IMR-90 (cell line): ENCODE data around the gene TIMM29. TPM values are rescaled to one million over a fixed set of nuclear protein-coding genes. Genes with fewer than 3 reads are reported as not detected.

Source experiments
- ATAC-seq: fragments of 200-7000 bp; cut with Tn5 transposase; 2 replicates; pipeline ENCODE4 v1.9.1; 2020; ENCODE audit warnings: low read depth, mild to moderate bottlenecking, moderate library complexity
- BruUV-seq: library from RNA; stranded (reverse); fragments of 400-500 nt; replicated peaks from 2 replicates; lab custom pipeline; 2021; lab: Mats Ljungman, UMichigan
- CTCF ChIA-PET: fragments of 300-600 bp; formaldehyde crosslinking; extraction: SDS; loops from one replicate; lab custom pipeline; 2021; ENCODE audit warnings: antibody characterized with exemption; lab: Yijun Ruan, JAX
- POLR2A ChIA-PET: fragments of 300-600 bp; sonication (Branson Sonifier 250); formaldehyde crosslinking; loops from one replicate; lab custom pipeline; 2022; ENCODE audit warnings: antibody characterized with exemption; ENCODE audit not compliant: unreplicated experiment; lab: Charles Lee
- DNase-seq: peaks from one replicate; pipeline ENCODE4 v3.0.0; 2013
- H2AFZ ChIP-seq: replicated peaks from 2 replicates; pipeline ENCODE3; 2013; ENCODE audit warnings: low read length, mild to moderate bottlenecking; ENCODE audit not compliant: poor library complexity
- H2AK5ac ChIP-seq: 2 replicates; pipeline ENCODE4 v1.6.1; 2013; ENCODE audit warnings: low read depth, low read length, inconsistent platforms
- H2AK9ac ChIP-seq: replicated peaks from 2 replicates; pipeline ENCODE3; 2013; ENCODE audit warnings: mild to moderate bottlenecking, low read depth, low read length, moderate library complexity; ENCODE audit not compliant: poor library complexity
- H2BK120ac ChIP-seq: 2 replicates; pipeline ENCODE4 v1.6.1; 2013; ENCODE audit warnings: low read depth, low read length, inconsistent platforms
- H2BK15ac ChIP-seq: 3 replicates; pipeline ENCODE4 v1.6.1; 2013; ENCODE audit warnings: low read depth, low read length, inconsistent platforms
- H2BK20ac ChIP-seq: 2 replicates; pipeline ENCODE4 v1.6.1; 2013; ENCODE audit warnings: low read depth, mild to moderate bottlenecking, inconsistent platforms, low read length, moderate library complexity
- H2BK5ac ChIP-seq: 2 replicates; pipeline ENCODE4 v1.6.1; 2013; ENCODE audit warnings: mild to moderate bottlenecking, low read depth, low read length, inconsistent platforms; ENCODE audit not compliant: poor library complexity, severe bottlenecking
- H3K14ac ChIP-seq: replicated peaks from 2 replicates; pipeline ENCODE4 v1.6.1; 2013; ENCODE audit warnings: low read depth, low read length, inconsistent platforms
- H3K18ac ChIP-seq: 2 replicates; pipeline ENCODE4 v1.6.1; 2013; ENCODE audit warnings: low read depth, low read length, control low read depth
- H3K23ac ChIP-seq: 2 replicates; pipeline ENCODE4 v1.6.1; 2013; ENCODE audit warnings: low read depth, low read length, inconsistent platforms
- H3K27ac ChIP-seq: 2 replicates; pipeline ENCODE4 v1.5.1; 2013; ENCODE audit warnings: mild to moderate bottlenecking, control low read depth, low read length; ENCODE audit not compliant: insufficient read depth
- H3K27me3 ChIP-seq: 2 replicates; pipeline ENCODE4 v1.6.1; 2013; ENCODE audit warnings: low read length; ENCODE audit not compliant: control insufficient read depth, insufficient read depth
- H3K36me3 ChIP-seq: 2 replicates; pipeline ENCODE4 v1.6.1; 2013; ENCODE audit warnings: low read length, mixed read lengths; ENCODE audit not compliant: control insufficient read depth, insufficient read depth
- H3K4ac ChIP-seq: 2 replicates; pipeline ENCODE4 v1.6.1; 2013; ENCODE audit warnings: low read depth, low read length, inconsistent platforms
- H3K4me1 ChIP-seq: 2 replicates; pipeline ENCODE4 v1.6.1; 2013; ENCODE audit warnings: low read length, mixed read lengths; ENCODE audit not compliant: control insufficient read depth, insufficient read depth
- H3K4me2 ChIP-seq: 2 replicates; pipeline ENCODE4 v1.6.1; 2013; ENCODE audit warnings: low read depth, mild to moderate bottlenecking, control low read depth, low read length, moderate library complexity
- H3K4me3 ChIP-seq: 2 replicates; pipeline ENCODE4 v1.5.1; 2013; ENCODE audit warnings: low read depth, mild to moderate bottlenecking, control low read depth, low read length, moderate library complexity; ENCODE audit not compliant: insufficient read depth
- H3K56ac ChIP-seq: 2 replicates; pipeline ENCODE4 v1.6.1; 2013; ENCODE audit warnings: low read length, inconsistent platforms; ENCODE audit not compliant: insufficient read depth; ENCODE audit errors: extremely low read depth
- H3K79me1 ChIP-seq, 2 experiments: 2 replicates each; pipeline ENCODE4 v1.6.1; 2013; ENCODE audit warnings: low read length in 2 of 2, inconsistent platforms in 1 of 2, low read depth in 1 of 2
- H3K9ac ChIP-seq: 2 replicates; pipeline ENCODE4 v1.6.1; 2013; ENCODE audit warnings: low read depth, low read length, control low read depth
- H3K9me1 ChIP-seq: 2 replicates; pipeline ENCODE4 v1.6.1; 2013; ENCODE audit warnings: low read length, inconsistent platforms; ENCODE audit not compliant: insufficient read depth
- H3K9me3 ChIP-seq: 2 replicates; pipeline ENCODE4 v1.6.1; 2013; ENCODE audit warnings: low read length; ENCODE audit not compliant: control insufficient read depth, insufficient read depth
- H4K20me1 ChIP-seq: 2 replicates; pipeline ENCODE4 v1.6.1; 2013; ENCODE audit warnings: low read length, inconsistent platforms; ENCODE audit not compliant: insufficient read depth
- H4K5ac ChIP-seq: 2 replicates; pipeline ENCODE4 v1.6.1; 2013; ENCODE audit warnings: mild to moderate bottlenecking, low read depth, low read length, control low read depth
- H4K8ac ChIP-seq, 2 experiments: 2 replicates each; pipeline ENCODE4 v1.6.1; 2013; ENCODE audit warnings: low read depth in 2 of 2, low read length in 2 of 2, control low read depth in 1 of 2, inconsistent platforms in 1 of 2
- H4K91ac ChIP-seq: 2 replicates; pipeline ENCODE4 v1.6.1; 2013; ENCODE audit warnings: low read depth, low read length, inconsistent platforms; ENCODE audit not compliant: insufficient read depth
- BHLHE40 ChIP-seq: fragments of 150-350 bp; IDR thresholded peaks from 2 replicates; pipeline ENCODE4 v1.6.1; 2016; ENCODE audit warnings: mild to moderate bottlenecking, low read depth, low read length
- CEBPB ChIP-seq: IDR thresholded peaks from 2 replicates; pipeline ENCODE4 v1.6.1; 2012; ENCODE audit warnings: low read depth, low read length, improper control_type of control experiment
- CHD1 ChIP-seq: IDR thresholded peaks from 2 replicates; pipeline ENCODE4 v1.6.1; 2012; ENCODE audit warnings: low read depth, low read length, improper control_type of control experiment
- CTCF ChIP-seq: conservative IDR thresholded peaks from 2 replicates; pipeline ENCODE4 v1.5.1; 2012; ENCODE audit warnings: mild to moderate bottlenecking, low read depth, low read length, improper control_type of control experiment
- ELK1 ChIP-seq: fragments of 150-350 bp; IDR thresholded peaks from 2 replicates; pipeline ENCODE4 v1.6.1; 2016; ENCODE audit warnings: low read depth, mild to moderate bottlenecking, low read length, moderate library complexity, borderline replicate concordance
- FOS ChIP-seq: fragments of 150-350 bp; IDR thresholded peaks from 2 replicates; pipeline ENCODE4 v1.6.1; 2016; ENCODE audit warnings: low read depth, low read length
- MAFK ChIP-seq: IDR thresholded peaks from 2 replicates; pipeline ENCODE4 v1.6.1; 2012; ENCODE audit warnings: low read depth, low read length, improper control_type of control experiment
- MAZ ChIP-seq: IDR thresholded peaks from 2 replicates; pipeline ENCODE4 v1.6.1; 2012; ENCODE audit warnings: low read depth, mild to moderate bottlenecking, low read length, improper control_type of control experiment, moderate library complexity, borderline replicate concordance
- MXI1 ChIP-seq: IDR thresholded peaks from 2 replicates; pipeline ENCODE4 v1.6.1; 2012; ENCODE audit warnings: low read depth, mild to moderate bottlenecking, low read length, moderate library complexity, borderline replicate concordance
- NFE2L2 ChIP-seq: fragments of 150-350 bp; IDR thresholded peaks from 2 replicates; pipeline ENCODE4 v1.6.1; 2016; ENCODE audit warnings: low read depth, mild to moderate bottlenecking, low read length
- POLR2A ChIP-seq: IDR thresholded peaks from 2 replicates; pipeline ENCODE4 v1.6.1; 2012; ENCODE audit warnings: mild to moderate bottlenecking, low read depth, low read length
- RAD21 ChIP-seq: IDR thresholded peaks from 2 replicates; pipeline ENCODE4 v1.6.1; 2012; ENCODE audit warnings: low read length, improper control_type of control experiment
- RFX5 ChIP-seq: IDR thresholded peaks from 2 replicates; pipeline ENCODE4 v1.8.0; 2012; ENCODE audit warnings: low read depth, mild to moderate bottlenecking, low read length, moderate library complexity
- SMC3 ChIP-seq: fragments of 150-350 bp; IDR thresholded peaks from 2 replicates; pipeline ENCODE4 v1.6.1; 2016; ENCODE audit warnings: low read depth, mild to moderate bottlenecking, antibody characterized with exemption, low read length, moderate library complexity
- USF2 ChIP-seq: fragments of 150-350 bp; IDR thresholded peaks from 2 replicates; pipeline ENCODE4 v1.6.1; 2017; ENCODE audit warnings: mild to moderate bottlenecking, antibody characterized with exemption, low read length, low read depth
- WGBS, 2 experiments: methylation state at CpG; one replicate each; pipeline versions ENCODE4 v1.1.5 to v1.1.7; 2013; ENCODE audit warnings: missing lambda C conversion rate in 2 of 2; ENCODE audit not compliant: insufficient read length in 1 of 2; ENCODE audit errors: extremely low coverage in 2 of 2; 5-methylcytosine and 5-hydroxymethylcytosine counted together
- dilution Hi-C: fragments of 300-500 bp; cut with HindIII; formaldehyde crosslinking; loops from one replicate; pipeline ENCODE4 v1.14.3; 2018; ENCODE audit warnings: low sequenced_read_pairs; ENCODE audit not compliant: unreplicated experiment
- in situ Hi-C: fragments of 300-500 bp; cut with MboI; formaldehyde crosslinking; loops from 3 replicates; pipeline ENCODE4 v1.14.3; 2019; ENCODE audit warnings: low sequenced_read_pairs, inconsistent platforms, mixed read lengths
- intact Hi-C: fragments of 100-400 bp; cut with micrococcal nuclease; formaldehyde crosslinking; loops from 2 replicates; pipeline ENCODE4 v1.10.0; 2022
- polyA plus RNA-seq, 3 experiments: library from polyadenylated mRNA; depleted of rRNA; stranded (reverse); fragments of >200 nt; gene quantifications; 2 replicates each; pipeline ENCODE4 v1.2.3, GENCODE V29; 2012; ENCODE audit warnings: low replicate concordance in 1 of 3
- total RNA-seq: library from RNA; depleted of rRNA; stranded (reverse); fragments of >200 nt; gene quantifications from 2 replicates; pipeline ENCODE4 v1.2.3, GENCODE V29; 2012

Gene TIMM29
- total and polyA plus RNA-seq, 2 of the 4 experiments (the other 2 are of a cell fraction), result 9.3 to 13.4 TPM

- DNase-seq (peak; percentile 69), ATAC-seq (peak; percentile 83)
- Histone ChIP-seq H3K56ac (no peak overlapping the region), H2AFZ (no peak overlapping the region), H3K27me3 (no peaks in the 10 kb centered on the region), H3K4me2 (peak overlapping the region; percentile 31), H3K18ac (no peak overlapping the region), H3K23ac (peak overlapping the region; percentile 24; the same call in 1 of the 2 replicates), H2AK9ac (peak overlapping the region; percentile 71), H3K9ac (no peak overlapping the region), H4K20me1 (peaks cover 72% of the 10 kb centered on the region), H2BK20ac (no peak overlapping the region), H4K5ac (no peak overlapping the region), H3K4me1 (peaks cover 16% of the 10 kb centered on the region), H3K36me3 (no peaks in the 10 kb centered on the region), H3K9me3 (no peaks in the 10 kb centered on the region), H2BK15ac (no peak overlapping the region), H3K27ac (0 out of 2 replicates have a peak overlapping the region, but pooled peaks have one; percentile 0), H3K14ac (peak overlapping the region; percentile 25; the same call in 1 of the 2 replicates), H3K4ac (no peak overlapping the region), H4K8ac (peak overlapping the region in 1 of 2 experiments; percentile 1; a peak in 1 of 4 replicates), H2BK5ac (peak overlapping the region; percentile 31), H3K9me1 (peaks cover 24% of the 10 kb centered on the region), H3K4me3 (no peak overlapping the region), H3K79me1 (peaks cover 32 to 85% of the 10 kb centered on the region in 2 experiments), H2AK5ac (peak overlapping the region; percentile 23; the same call in 1 of the 2 replicates), H4K91ac (no peak overlapping the region), H2BK120ac (no peak overlapping the region)
- BruUV-seq, result no TSS peak
- intact Hi-C loops (no loop called here), dilution Hi-C loops (no loop called here), in situ Hi-C loops (no loop called here)
- TF ChIP-seq MAZ (no peak), MAFK (no peak), CEBPB (no peak), POLR2A (no peak), RFX5 (no peak), ELK1 (no peak), RAD21 (no peak), BHLHE40 (no peak), NFE2L2 (no peak), CTCF (no peak), USF2 (no peak), FOS (no peak), CHD1 (no peak), SMC3 (no peak), MXI1 (no peak)
- WGBS, 2 experiments, result 88% methylated on average over 1 of the region's 7 CpGs; no CpG with 5 or more reads in 1 of the 2 experiments
- ChIA-PET CTCF (no interaction called here), POLR2A (no interaction called here)
Observed at GRCh38 chr19:10896851-10897526, 31.6 kb upstream of the TIMM29 start.
